Smooth muscle cell (in vitro differentiated cells): ENCODE results near the gene ZNF557. TPM values are rescaled to one million over a fixed set of nuclear protein-coding genes. Genes with fewer than 3 reads are reported as not detected.

Experiments used
- DNase-seq: peaks from one replicate; lab custom pipeline; 2025; ENCODE audit not compliant: unreplicated experiment; lab: John Stamatoyannopoulos, UW
- H2AFZ ChIP-seq: fragments of 200-600 bp; sonication (generic); 2 replicates; pipeline ENCODE4 v1.6.0; 2016; ENCODE audit warnings: antibody characterized with exemption, low read depth, mild to moderate bottlenecking
- H3F3A ChIP-seq: fragments of 200-600 bp; sonication (generic); 2 replicates; pipeline ENCODE4 v1.6.0; 2017; ENCODE audit warnings: antibody characterized with exemption, low read depth
- H3K27ac ChIP-seq: fragments of 200-600 bp; sonication (generic); 2 replicates; pipeline ENCODE4 v1.5.1; 2016; ENCODE audit warnings: low read depth, mild to moderate bottlenecking
- H3K27me3 ChIP-seq: fragments of 200-600 bp; sonication (generic); 2 replicates; pipeline ENCODE4 v1.6.1; 2016; ENCODE audit warnings: low read depth, mild to moderate bottlenecking
- H3K36me3 ChIP-seq: fragments of 200-600 bp; sonication (generic); 2 replicates; pipeline ENCODE4 v1.5.1; 2016; ENCODE audit warnings: low read depth
- H3K4me1 ChIP-seq: fragments of 200-600 bp; sonication (generic); 2 replicates; pipeline ENCODE4 v1.5.1; 2016; ENCODE audit warnings: low read depth
- H3K4me2 ChIP-seq: fragments of 200-600 bp; sonication (generic); 2 replicates; pipeline ENCODE4 v1.6.0; 2016; ENCODE audit warnings: mild to moderate bottlenecking
- H3K4me3 ChIP-seq: fragments of 200-600 bp; sonication (generic); 2 replicates; pipeline ENCODE4 v1.5.1; 2016; ENCODE audit warnings: mild to moderate bottlenecking
- H3K79me2 ChIP-seq: fragments of 200-600 bp; sonication (generic); 2 replicates; pipeline ENCODE4 v1.6.0; 2016; ENCODE audit warnings: low read depth, mild to moderate bottlenecking
- H3K9ac ChIP-seq: fragments of 200-600 bp; sonication (generic); 2 replicates; pipeline ENCODE4 v1.6.0; 2016; ENCODE audit warnings: low read depth
- H3K9me3 ChIP-seq: fragments of 200-600 bp; sonication (generic); replicated peaks from 2 replicates; pipeline ENCODE4 v1.5.1; 2016; ENCODE audit warnings: low read depth
- H4K20me1 ChIP-seq: fragments of 200-600 bp; sonication (generic); 2 replicates; pipeline ENCODE4 v1.6.0; 2016; ENCODE audit warnings: low read depth
- WGBS: methylation state at CpG from one replicate; pipeline ENCODE4 v1.1.7; 2016; ENCODE audit warnings: low lambda C conversion rate; 5-methylcytosine and 5-hydroxymethylcytosine counted together
- polyA plus RNA-seq: library from polyadenylated mRNA; unstranded; fragments of >200 nt; fragmentation: Nextera tagmentation; extraction: Ambion mirVana; gene quantifications from 2 replicates; pipeline ENCODE4 v1.2.1, GENCODE V29; 2016
- total RNA-seq: library from RNA; depleted of rRNA; stranded (reverse); fragments of >200 nt; gene quantifications from 2 replicates; pipeline ENCODE4 v1.2.3, GENCODE V29; 2014
- TF ChIP-seq, protein P1 (sequence below): fragments of 200-600 bp; sonication (generic); IDR thresholded peaks from 2 replicates; pipeline ENCODE4 v1.5.1; 2017; ENCODE audit warnings: borderline replicate concordance, mild to moderate bottlenecking, antibody characterized with exemption; ENCODE audit not compliant: insufficient read depth, poor library complexity, severe bottlenecking

Gene ZNF557
- total and polyA plus RNA-seq, 2 experiments from 2014 or later: 4.2 to 9.7 TPM

GRCh38 chr19:7104747-7105447, 35.4 kb downstream of the ZNF557 start:
- H3K9me3 ChIP-seq: no peaks in the 10 kb centered on the region
- TF ChIP-seq, protein P1, sequence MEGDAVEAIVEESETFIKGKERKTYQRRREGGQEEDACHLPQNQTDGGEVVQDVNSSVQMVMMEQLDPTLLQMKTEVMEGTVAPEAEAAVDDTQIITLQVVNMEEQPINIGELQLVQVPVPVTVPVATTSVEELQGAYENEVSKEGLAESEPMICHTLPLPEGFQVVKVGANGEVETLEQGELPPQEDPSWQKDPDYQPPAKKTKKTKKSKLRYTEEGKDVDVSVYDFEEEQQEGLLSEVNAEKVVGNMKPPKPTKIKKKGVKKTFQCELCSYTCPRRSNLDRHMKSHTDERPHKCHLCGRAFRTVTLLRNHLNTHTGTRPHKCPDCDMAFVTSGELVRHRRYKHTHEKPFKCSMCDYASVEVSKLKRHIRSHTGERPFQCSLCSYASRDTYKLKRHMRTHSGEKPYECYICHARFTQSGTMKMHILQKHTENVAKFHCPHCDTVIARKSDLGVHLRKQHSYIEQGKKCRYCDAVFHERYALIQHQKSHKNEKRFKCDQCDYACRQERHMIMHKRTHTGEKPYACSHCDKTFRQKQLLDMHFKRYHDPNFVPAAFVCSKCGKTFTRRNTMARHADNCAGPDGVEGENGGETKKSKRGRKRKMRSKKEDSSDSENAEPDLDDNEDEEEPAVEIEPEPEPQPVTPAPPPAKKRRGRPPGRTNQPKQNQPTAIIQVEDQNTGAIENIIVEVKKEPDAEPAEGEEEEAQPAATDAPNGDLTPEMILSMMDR: no peak
- H4K20me1 ChIP-seq: no peaks in the 10 kb centered on the region
- H3K4me3 ChIP-seq: no peak overlapping the region
- no peak overlapping the region for H3K4me2 ChIP-seq
- no peaks in the 10 kb centered on the region for H3K36me3 ChIP-seq
- DNase-seq: no peak
- H3K9ac ChIP-seq: no peak overlapping the region
- no peaks in the 10 kb centered on the region for H3K4me1 ChIP-seq
- no peaks in the 10 kb centered on the region for H3K79me2 ChIP-seq
- H2AFZ ChIP-seq: no peak overlapping the region
- no peaks in the 10 kb centered on the region for H3K27me3 ChIP-seq
- H3K27ac ChIP-seq: no peak overlapping the region
- no peaks in the 10 kb centered on the region for H3F3A ChIP-seq

- no peaks in the 10 kb centered on the region for H3K79me2 ChIP-seq
Measured at GRCh38 chr19:7106711-7107657, 37.5 kb downstream of the ZNF557 start.

GRCh38 chr19:7109678-7110289, 40.3 kb downstream of the ZNF557 start:
- Histone ChIP-seq H2AFZ (no peak overlapping the region), H3K27ac (no peak overlapping the region), H3K36me3 (no peaks in the 10 kb centered on the region), H3K4me1 (no peaks in the 10 kb centered on the region), H3F3A (no peaks in the 10 kb centered on the region), H3K4me2 (no peak overlapping the region), H3K4me3 (no peak overlapping the region), H3K9me3 (peaks cover 5% of the 10 kb centered on the region), H3K79me2 (no peaks in the 10 kb centered on the region), H3K27me3 (no peaks in the 10 kb centered on the region), H4K20me1 (no peaks in the 10 kb centered on the region), H3K9ac (no peak overlapping the region)
- TF ChIP-seq, protein P1: no peak
- WGBS: 60% methylated on average over 8 of the region's 8 CpGs
- no peak for DNase-seq

More at GRCh38 chr19:7106711-7107657, 37.5 kb downstream of the ZNF557 start:
- no peak overlapping the region for H3K4me2 ChIP-seq
- H3K4me3 ChIP-seq: no peak overlapping the region
- no peak overlapping the region for H2AFZ ChIP-seq
- no peaks in the 10 kb centered on the region for H3K9me3 ChIP-seq
- no peaks in the 10 kb centered on the region for H3K4me1 ChIP-seq
- TF ChIP-seq, protein P1: no peak
- WGBS: 94% methylated on average over 10 of the region's 10 CpGs
- H4K20me1 ChIP-seq: no peaks in the 10 kb centered on the region
- no peak overlapping the region for H3K27ac ChIP-seq
- no peak overlapping the region for H3K9ac ChIP-seq
- H3K27me3 ChIP-seq: no peaks in the 10 kb centered on the region
- no peaks in the 10 kb centered on the region for H3K36me3 ChIP-seq
- H3F3A ChIP-seq: no peaks in the 10 kb centered on the region
- DNase-seq: no peak
